ENCODE results near the gene MPL. TPM values are rescaled to one million over a fixed set of nuclear protein-coding genes. Genes with fewer than 3 reads are reported as not detected.

The MPL gene
- 0.58 TPM for total RNA-seq

GRCh38 chr1:43337588-43337987 lies at the start of gene MPL:
Gene MPL (plus strand): TSS chr1:43337818. CDS start chr1:43337849, 31 bp downstream.

GRCh38 chr1:43300378-43301094 lies 37.1 kb upstream of the MPL start, which contains the start of gene TIE1:
Gene TIE1 (plus strand): TSS chr1:43300982. CDS start chr1:43301072, 90 bp downstream.

GRCh38 chr1:43358746-43359693 lies 21.4 kb downstream of the MPL start, which contains the start of gene CDC20:
Gene CDC20 (plus strand): TSS chr1:43358981. CDS start chr1:43359216, 235 bp downstream.

GRCh38 chr1:43367904-43368645 lies 30.5 kb downstream of the MPL start, which contains the start of gene ELOVL1:
Gene ELOVL1 (minus strand): TSS chr1:43368011. CDS start chr1:43365609, 2,402 bp downstream.

GRCh38 chr1:43389326-43390313 lies 52.0 kb downstream of the MPL start, which contains the start of the genes MED8 and SZT2:
Gene MED8 (minus strand): TSS chr1:43389800. CDS start chr1:43389764, 36 bp downstream.
Gene SZT2 (plus strand): TSS chr1:43389899. CDS start chr1:43389969, 70 bp downstream.

Other genes starting within 250 kb of the MPL start
- 30.8 TPM for gene EBNA1BP2, start 165.5 kb upstream of the MPL start, total RNA-seq
- 0.70 TPM for gene CFAP57, start 165.5 kb upstream of the MPL start, total RNA-seq
- gene TMEM125, start 67.8 kb upstream of the MPL start, total RNA-seq = 9.1 TPM
- 12.9 TPM for gene C1orf210, start 52.2 kb upstream of the MPL start, total RNA-seq
- gene TIE1, start 36.8 kb upstream of the MPL start, total RNA-seq = 87.1 TPM
- gene CDC20, start 21.2 kb downstream of the MPL start, total RNA-seq = 24.5 TPM
- gene ELOVL1, start 30.2 kb downstream of the MPL start, total RNA-seq = 24.7 TPM
- 21.8 TPM for gene MED8, start 52.0 kb downstream of the MPL start, total RNA-seq
- 47.8 TPM for gene SZT2, start 52.1 kb downstream of the MPL start, total RNA-seq
- gene HYI, start 116.1 kb downstream of the MPL start, total RNA-seq = 78.1 TPM
- 151 TPM for gene PTPRF, start 193.1 kb downstream of the MPL start, total RNA-seq

Data from metanephros (tissue), 1 donor.